HEK293T (cell line): ENCODE measurements around the gene KREMEN2.

Experiments used
- ELF4 ChIP-seq: fragments of 450-650 bp; IDR thresholded peaks from 2 replicates; pipeline ENCODE4 v1.6.1; 2017; ENCODE audit warnings: antibody characterized with exemption
- HDGF ChIP-seq: fragments of 450-650 bp; IDR thresholded peaks from 2 replicates; pipeline ENCODE4 v1.6.1; 2017; ENCODE audit warnings: antibody characterized with exemption, borderline replicate concordance
- SP1 ChIP-seq: fragments of 450-650 bp; IDR thresholded peaks from 2 replicates; pipeline ENCODE4 v1.6.1; 2017
- ZNF384 ChIP-seq: fragments of 450-650 bp; IDR thresholded peaks from 2 replicates; pipeline ENCODE4 v1.6.1; 2016

DNA sequence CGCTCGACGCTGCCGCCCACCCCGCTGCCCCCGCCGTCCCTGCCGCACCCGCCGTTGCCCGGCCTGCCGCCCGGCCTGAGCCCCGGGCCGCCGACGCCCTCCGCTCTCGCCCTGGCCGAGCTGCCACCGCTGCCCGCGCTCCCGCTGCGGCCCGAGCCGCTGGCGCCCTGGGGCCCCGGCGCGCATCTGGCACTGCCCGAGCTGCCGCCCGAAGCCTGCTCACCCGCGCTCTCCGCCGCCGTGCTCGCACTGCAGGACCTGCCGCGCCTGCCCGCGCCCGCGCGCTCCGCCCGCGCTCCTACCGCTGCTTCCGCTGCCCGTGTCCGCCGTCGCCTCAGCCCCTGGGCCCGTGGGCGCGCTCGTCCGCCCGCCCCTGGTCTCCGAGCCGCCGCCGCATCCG lies 40.2 kb downstream of the KREMEN2 start:
- TF ChIP-seq ZNF384 = no peak
- TF ChIP-seq SP1 = no peak
- TF ChIP-seq HDGF = no peak
- TF ChIP-seq ELF4 = no peak
